Inferior parietal cortex (tissue), 1 donor: ENCODE results near the gene EIF2S2.

Experiments
- DNase-seq: peaks from one replicate; pipeline ENCODE4 v3.0.0-alpha.2; 2016; ENCODE audit errors: extremely low spot score

Gene EIF2S2

DNA sequence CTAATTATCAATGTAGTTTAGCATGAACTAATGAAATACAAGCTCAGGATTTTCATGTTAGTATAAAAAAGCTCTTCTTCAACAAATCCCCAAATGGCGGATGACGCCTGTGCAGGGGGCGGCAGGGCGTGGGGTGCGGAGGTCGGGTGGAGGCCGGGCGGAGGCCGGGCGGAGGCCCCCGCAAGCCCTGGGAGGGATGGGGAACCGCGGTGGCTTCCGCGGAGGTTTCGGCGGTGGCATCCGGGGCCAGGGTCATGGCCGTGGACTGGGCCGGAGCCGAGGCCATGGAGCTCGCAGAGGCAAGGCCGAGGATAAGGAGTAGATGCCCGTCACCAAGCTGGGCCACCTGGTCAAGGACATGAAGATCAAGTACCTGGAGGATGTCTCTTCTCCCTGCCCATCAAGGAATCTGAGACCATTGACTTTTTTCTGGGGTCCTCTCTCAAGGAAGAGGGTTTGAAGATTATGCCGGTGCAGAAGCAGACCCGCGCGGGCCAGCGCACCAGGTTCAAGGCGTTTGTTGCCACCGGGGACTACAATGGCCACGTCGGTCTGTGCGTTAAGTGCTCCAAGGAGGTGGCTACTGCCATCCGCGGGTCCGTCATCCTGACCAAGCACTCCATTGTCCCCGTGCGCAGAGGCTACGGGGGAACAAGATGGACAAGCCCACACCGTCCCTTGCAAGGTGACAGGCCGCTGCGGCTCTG lies 10.4 kb upstream of the EIF2S2 start:
- no peak for DNase-seq

DNA sequence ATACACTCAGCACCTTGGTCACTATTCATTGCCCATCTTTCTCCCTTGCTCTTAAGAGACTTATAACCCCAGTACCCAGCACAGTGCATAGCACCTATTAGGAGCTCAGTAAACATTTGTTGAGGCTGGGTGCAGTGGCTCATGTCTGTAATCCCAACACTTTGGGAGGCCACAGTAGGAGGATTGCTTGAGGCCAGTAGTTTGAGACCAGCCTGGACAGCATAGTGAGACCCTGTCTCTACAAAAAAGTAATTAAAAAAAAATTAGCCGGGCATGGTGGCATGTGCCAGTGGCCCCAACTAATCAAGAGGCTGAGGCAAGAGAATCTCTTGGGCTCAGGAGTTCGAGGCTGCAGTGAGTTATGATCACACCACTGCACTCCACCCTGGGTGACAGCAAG lies 8.2 kb upstream of the EIF2S2 start:
- DNase-seq = no peak

DNA sequence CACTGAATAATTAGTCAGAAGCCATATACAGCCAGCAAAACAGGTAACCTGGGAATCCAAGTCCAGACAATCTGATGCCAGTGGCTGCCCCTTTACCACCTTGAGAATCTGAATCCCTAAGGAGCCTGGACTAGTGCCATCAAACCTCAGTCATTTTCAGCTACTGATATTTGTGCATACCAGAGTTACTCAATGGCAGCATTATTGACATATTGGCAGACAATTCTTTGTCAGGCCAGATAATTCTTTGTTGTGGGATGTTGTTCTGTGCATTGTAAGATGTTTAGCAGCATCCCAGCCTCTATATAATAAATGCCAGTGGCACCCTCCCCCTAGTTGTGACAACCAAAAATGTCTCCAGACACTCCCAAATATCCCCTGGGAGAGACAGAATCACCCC lies 3.2 kb upstream of the EIF2S2 start:
- no peak for DNase-seq

DNA sequence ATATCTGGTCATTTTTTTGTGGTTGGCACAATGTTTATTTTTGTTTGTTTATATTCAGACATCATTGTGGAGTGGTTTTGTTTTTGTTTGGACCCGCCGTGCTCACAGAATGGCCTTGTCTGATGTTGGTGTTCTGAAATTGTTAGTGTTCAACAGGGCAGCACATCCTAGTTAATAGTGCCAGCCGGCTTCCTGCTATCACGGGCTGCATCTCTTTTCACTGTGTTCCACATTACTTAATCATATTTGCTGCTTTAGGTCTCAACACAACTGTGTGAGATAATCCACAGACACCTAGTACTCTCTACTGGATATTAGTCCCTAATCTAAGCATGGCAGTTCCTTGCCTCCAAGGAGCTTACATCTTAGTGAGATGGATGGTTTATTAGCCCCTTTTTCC lies 2.8 kb upstream of the EIF2S2 start:
- DNase-seq = no peak

DNA sequence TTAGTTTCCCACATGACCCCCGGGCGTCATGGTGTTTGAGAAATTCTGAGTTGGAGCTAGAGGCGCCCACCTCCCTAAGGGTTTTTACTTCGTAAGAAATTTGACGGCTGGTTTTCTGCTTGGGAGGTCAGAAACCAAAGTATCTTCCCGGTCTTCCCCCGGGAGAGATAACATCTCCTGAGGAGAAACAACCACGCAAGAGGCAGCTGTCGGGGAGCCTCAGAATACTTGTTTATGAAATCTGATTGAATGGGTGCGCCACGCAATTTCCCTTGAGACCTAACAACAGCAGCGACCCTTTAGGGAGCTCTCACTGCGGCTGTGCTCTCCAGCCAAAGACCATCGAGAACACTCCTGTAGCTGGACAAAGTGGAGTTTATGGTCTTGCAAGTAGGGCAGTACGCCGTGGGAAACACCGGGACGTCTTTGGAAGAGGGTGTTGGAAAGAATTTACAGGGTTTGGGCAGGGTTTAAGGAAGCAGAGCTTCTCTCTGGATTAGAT lies 608 bp upstream of the EIF2S2 start:
- no peak for DNase-seq

DNA sequence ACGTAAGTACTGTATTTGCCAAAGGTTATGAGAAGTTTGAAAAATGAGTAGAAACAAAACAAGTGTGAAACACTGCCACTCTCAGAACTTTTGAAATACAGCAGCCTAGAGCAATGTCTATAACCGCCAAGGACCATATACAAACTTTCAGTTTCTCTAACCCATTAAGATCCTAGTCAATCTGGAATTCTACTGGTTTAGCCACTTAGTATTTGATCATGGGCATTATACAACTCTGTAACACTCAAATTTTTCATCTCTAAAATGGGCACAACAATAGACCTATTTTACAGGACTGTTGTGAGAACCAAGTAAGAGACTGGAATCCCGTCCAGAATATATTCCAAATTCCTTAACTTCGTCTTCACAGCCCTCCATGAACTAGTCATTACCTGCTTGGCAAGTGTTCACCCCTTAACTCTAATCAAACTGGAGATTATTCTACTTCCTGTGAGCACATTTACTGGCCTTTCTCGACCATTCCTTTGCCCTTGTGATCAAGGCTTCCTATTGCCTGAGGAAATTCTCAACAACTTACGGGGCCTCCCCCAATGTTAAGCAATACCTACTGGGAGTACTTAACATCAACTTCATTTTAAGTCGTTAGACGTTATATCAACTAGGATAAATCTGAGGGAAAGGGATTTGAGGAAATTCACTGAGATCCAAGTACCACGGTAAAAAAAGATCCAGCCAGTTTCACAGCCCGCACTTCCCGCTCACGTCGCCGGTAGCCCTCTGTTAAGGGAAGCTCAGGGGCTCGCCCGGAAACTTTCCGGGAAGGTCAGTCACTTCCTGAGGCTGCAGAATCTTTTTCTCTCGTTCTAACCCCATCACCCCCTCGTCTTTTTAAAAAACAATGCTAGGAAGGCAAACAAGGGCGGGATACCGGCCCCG lies 1.1 kb downstream of the EIF2S2 start:
- DNase-seq = no peak

DNA sequence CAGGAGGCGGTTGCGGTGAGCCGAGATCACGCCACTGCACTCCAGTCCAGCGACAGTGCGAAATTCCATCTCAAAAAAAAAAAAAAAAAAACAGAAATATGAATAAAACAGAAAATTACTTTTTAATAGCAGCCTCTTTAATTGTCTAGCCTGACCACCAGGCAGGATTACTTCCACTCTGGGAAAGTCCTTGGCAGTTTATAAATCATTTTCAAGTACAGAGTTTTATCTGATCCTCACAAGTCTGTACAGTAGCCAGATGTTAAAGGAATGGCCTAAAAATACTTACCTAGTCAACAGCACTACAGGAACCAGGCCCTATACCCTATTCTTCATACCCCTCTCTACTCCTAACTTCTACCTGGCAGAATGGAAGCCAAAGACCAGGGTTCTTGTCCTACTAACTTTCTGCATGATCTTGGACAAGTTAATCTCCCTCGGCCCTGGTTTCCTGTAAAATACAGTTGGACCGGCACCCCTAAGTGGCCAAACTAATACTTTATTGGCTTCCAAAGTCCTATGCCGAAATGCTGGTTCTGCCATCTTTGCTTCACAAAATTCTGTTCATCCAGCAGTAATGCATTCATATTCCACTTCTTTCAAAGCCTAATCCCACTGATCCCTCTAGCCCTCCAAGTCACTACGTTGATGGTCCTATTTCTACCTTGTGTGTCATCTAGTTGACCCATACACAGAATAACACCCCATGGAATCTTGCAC lies 1.9 kb downstream of the EIF2S2 start:
- DNase-seq = no peak

DNA sequence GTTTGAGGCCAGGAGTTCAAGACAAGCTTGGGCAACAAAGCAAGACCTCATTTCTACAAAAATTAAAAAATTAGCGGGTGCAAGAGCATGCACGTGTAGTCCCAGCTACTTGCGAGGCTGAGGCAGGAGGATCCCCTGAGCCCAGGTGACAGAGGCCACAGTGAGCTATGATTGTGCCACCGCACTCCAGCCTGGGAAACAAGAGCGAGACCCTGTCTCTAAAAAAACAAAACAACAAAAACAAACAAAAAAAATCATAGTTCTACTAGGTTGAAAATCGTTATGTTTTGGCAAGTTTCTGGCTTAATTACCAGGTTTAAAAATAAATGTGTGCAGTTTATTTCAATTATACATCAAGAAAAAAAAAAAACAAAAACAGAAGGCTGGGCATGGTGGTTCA lies 2.6 kb downstream of the EIF2S2 start:
- DNase-seq = no peak

DNA sequence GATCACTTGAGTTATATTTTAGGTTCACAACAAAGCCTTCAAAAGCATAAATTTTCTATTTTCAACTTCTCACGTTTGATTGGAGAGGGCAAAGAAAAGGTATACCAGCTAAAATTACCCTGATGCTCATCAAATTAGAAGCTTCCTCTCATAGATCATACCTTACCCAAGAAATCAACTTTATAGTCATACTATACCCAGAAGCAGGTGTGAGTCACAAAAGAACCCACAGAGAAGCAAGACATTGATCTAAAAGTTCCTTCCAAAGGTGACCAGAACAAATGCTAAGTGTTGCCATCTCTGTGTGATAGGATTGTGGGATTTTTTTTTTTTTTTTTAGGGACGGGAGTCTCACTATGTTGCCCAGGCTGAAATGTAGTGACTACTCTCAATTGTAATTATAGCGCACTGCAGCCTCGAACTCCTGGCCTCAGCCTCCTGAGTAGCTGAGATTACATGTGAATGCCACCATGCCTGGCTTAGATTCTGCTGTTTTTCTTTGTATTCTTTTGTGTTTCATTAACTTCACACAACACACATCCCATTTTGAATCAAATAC lies 3.3 kb downstream of the EIF2S2 start:
- DNase-seq = no peak

DNA sequence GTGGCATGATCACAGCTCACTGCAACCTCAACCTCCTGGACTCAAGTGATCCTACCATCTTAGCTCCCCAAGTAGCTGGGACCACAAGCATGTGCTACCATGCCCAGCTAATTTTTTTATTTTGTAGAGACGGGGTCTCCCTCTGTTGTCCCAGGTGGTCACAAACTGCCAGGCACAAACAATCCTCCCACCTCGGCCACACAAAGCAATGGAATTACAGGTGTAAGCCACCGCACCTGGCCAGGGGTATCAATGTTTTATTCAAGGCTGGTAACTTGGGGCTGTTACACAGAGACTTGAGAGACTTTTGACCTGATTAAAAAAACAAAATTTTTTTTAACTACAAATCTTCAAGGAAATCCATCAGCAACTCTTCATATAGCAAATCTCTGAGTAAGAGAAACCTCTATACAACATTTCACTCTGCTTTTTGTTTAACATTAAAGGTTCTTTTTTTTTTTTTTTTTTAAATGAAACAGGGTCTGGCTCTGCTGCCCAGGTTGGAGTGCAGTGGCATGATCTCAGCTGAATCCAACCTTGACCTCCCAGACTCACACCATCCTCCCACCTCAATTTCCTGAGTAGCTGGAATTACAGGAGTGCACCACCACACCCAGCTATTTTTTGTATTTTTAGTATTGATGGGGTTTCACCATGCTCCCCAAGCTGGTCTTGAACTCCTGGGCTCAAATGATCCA lies 5.9 kb downstream of the EIF2S2 start:
- no peak for DNase-seq

DNA sequence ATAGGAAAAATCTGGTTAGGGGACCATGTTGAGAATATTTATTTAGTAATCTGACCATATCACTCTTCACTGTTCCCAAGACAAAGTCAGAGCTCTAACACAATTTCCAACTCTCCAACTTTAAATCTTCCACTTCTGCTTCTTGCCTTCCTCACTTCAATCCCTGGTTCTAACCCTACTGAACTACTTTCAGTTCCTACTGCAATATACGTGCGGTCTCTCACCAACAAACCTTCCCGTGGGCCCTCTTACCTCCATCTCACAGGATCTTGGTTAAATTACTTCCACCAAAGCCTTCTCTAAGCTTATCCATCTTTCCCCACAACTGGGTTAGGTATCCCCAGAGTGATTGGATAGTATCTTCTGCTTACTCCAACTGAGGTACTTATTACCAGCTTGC lies 8.0 kb downstream of the EIF2S2 start:
- DNase-seq = no peak

DNA sequence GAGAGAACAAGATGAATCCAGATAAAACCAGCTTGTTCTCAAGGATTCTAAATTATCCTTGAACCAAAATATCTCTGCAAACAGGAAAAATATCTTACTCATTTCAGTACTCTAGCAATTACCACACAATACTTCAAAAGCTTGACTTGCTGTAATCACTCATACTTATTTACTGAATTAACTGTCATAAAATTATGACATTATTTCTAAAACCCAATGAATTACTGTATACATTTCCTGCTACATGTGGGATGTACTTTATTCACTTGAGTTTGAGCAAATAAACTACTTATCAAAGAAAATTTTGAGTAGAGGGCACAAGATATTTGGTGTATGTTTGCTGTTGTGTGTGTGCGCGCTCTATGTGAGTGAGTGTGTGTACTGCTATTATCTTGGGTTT lies 9.7 kb downstream of the EIF2S2 start:
- DNase-seq = no peak

DNA sequence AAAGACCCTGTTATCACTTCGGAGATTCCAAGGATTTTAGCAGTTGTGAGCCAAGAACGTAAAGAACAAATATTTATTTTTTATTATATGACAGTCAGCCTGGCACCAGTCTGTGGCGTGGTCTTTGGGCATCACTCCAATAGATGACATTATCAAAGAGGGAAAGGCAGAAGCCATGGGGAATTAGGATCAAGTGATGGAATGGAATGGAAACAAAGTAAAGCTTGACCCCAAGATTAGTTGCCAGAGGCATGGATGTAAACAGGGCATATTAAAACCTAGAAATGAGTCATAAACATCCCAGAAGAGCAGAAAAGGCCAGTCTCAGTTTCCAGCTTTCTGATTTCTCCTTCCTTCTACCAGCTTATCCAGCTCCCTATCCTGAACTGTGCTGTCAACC lies 11.5 kb downstream of the EIF2S2 start:
- DNase-seq = no peak

DNA sequence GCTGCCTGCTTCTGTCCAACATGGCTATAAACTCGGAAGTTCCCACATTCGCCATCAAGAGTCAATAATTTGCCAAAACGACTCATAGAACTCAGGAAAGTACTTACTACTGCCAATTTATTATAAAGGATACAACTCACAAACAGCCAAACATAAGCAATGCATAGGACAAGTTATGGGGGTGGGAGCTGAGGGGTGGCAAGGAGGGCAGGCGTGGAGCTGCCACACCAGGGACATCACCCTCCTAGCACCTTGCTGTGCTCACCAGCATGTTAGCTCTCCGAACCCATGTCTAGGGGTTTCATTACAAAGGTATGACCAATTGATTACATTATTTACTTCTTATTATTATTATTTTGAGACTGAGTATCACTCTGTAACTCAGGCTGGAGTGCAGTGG lies 12.4 kb downstream of the EIF2S2 start:
- no peak for DNase-seq

DNA sequence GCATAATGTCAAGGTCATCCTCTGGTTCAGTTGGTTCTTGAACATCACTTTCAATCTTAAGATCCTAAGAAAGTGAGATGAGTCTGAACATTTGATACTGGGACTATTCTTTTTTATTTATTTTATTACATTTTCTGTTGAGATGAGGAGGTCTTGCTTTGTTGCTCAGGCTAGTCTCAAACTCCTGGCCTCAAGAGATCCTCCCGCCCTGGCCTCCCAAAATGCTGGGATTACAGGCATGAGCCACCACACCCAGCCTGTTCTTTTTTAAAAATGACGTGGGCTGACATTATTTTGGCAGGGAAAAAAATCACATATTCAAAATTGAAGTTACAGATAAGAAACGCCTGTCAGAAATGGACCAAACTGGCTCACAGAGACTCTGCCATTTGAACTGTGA lies 13.5 kb downstream of the EIF2S2 start:
- DNase-seq = no peak

DNA sequence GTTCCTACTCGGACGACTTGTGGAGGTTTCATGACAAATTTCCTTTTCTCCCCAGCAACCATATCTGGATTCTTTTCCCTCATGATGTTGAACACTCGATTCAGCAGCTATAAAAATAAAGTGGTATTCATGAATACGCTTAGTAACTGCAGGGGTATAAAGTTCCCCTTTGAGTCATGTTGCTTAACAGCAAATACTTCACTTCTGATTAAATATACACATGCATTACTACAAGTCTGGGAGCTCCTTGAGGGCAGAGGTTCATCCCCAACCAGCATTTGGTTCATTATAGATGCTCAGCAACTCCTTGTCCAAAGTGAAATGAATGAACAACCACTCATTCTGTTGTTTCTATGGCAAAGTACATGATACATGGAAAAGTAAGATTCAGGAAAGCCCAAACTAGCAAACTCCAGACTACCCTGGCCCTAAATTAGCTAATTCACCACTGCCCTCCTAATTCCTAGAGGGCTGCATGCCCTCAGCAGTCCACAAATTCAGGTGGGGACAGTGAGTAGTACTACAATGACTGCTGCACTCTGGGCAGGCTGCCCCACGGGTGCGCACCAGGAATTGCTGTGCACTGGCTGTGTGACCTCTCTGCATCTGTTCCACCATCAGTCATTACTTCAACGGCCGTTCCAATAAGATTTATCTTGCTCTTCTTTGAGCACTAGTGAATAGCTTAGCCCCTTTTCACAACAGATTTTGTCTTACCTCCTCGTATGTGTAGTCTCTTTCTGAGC lies 15.2 kb downstream of the EIF2S2 start:
- DNase-seq = no peak

DNA sequence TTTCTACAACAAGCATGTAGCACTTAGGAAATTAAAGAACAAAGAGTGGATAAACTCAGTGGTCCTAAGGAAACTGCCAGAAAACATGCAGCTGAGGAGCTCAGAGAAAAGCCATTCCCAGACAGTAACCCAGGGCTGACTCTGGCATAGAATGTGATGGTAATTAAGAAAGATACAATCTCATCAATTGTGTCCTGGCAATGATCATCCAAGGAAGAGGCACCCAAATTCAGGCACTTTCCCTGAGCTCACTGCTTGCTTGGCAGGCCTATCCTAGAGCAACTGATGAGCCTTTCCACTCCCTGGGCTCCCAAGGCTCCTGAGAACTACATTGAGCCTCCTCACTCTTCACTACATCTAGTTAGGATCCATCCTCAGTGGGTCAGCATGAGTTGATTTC lies 16.2 kb downstream of the EIF2S2 start:
- no peak for DNase-seq

DNA sequence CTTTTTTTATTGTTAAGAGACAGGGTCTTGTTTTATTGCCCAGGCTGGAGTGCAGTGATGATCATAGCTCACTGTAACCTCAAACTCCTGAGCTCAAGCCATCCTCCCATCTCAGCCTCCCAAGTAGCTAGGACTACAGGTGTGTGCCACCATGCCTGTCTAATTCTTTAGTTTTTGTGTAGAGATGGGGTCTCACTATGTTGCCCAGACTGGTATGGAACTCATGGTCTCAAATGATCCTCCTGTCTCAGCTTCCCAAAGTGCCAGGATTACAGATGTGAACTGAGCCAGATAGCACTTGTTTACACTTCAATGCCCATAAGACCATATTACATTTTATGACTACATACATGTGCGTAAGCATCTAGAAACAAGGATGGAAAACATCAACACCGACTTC lies 18.1 kb downstream of the EIF2S2 start:
- no peak for DNase-seq

DNA sequence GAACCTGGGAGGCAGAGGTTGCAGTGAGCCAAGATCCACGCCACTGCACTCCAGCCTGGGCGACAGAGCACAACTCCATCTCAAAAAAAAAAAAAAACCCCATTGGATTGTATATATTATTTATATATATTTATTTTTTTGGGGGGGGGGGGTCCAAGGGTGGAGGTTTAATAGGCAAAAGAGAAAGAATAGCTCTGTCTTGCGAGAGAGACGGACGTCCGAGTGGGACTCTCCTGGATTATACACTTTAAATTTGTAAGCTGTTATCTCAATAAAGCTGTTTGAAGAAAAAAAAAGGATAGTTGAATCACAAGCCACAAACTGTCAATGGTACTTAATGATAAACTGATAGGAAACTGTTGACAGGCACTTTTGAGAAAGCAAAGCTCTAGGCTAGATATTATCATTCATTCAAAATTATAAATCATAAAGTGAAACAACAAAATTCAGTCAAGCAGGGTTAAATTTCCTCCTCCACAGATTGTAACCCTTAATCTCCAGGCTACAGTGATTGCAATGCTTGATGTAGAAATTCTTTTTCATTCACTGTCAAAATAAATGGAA lies 20.3 kb downstream of the EIF2S2 start:
- no peak for DNase-seq

DNA sequence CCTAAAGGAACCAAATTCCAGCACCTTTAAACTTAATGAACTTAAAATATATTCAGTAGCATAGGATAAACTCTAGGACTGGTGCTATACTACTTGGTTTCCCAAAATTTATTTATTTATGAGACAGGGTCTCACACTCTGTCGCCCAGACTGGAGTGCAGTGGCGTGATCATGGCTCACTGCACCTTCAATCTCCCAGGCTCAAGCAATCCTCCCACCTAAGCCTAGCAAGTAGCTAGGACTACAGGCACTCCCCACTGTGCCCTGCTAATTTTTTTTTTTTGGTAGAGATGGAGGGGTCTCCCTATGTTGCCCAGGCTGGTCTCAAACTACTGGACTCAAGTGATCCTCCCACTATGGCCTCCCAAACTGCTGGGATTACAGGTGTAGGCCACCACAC lies 21.4 kb downstream of the EIF2S2 start:
- DNase-seq = no peak
